ENCODE measurements around the gene SGF29.
"Not testable (repeated sequence)": the region's sequence is repeated elsewhere in the genome, so short reads cannot be mapped to it uniquely, and the experiment has no call there.

Gene SGF29

GRCh38 chr16:28553776-28554633 lies at the start of gene SGF29:
Gene SGF29 (plus strand): TSS chr16:28553920. CDS start chr16:28581070, 27,150 bp downstream.
- DNase-seq = peak; percentile 91

DNA sequence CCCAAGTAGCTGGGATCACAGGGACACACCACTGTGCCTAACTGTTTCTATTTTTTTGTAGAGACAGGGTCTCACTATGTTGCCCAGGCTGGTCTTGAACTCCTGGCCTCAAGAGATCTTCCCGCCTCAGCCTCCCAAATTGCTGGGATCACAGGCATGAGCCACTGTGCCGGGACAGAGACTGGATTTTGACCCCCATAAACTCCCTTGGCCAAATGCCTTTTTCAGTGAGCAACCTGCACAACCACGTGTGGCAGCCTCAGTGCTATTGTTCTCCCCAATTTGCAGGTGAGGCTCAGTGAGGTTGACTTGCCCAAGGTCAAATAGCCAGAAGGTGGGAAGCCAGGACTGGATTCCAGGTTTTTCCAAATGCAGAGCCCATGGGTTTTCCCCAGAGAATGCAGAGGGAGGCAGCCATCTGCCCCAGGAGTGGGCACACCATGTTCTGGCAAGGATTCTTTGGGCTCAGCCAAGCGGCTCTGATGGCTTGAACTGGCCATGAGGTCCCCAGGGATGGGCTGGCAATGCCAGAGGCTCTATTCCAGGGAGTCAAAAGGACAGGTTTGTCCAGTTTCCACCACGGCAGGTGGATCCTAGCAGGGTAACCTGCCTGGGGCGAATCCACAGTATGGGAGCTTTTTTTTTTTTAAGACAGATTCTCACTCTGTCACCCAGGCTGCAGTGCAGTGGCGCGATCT lies 48.9 kb upstream of the SGF29 start:
- DNase-seq = no peak

DNA sequence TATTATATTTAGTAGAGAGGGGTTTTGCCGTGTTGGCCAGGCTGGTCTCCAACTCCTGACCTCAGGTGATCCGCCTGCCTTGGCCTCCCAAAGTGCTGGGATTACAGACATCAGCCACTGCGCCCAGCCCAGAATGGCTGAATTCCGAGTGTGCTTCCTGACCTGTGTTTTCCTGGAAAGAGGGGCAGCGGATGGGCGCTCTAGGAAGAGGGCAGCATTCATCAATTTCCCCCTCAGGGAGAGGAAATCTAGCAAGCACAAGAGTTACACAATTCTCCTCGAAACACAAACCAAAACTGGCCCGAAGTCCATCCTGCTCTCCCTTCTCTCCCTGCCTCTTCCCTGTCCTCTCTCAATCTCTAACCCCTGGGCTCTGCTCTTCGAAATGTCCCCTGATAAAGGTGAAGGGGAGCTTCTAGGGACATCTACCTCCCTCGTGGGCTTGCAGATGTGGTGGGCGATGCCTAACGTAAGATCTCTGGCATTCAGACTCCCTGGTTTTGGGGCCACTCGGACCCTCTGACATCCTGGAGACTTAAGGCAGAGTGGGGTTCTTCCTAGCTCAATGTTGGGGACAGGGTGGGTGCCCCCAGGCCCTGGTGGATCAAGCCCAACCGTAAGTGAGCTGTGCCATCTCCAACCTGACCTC lies 48.1 kb upstream of the SGF29 start:
- DNase-seq = no peak

DNA sequence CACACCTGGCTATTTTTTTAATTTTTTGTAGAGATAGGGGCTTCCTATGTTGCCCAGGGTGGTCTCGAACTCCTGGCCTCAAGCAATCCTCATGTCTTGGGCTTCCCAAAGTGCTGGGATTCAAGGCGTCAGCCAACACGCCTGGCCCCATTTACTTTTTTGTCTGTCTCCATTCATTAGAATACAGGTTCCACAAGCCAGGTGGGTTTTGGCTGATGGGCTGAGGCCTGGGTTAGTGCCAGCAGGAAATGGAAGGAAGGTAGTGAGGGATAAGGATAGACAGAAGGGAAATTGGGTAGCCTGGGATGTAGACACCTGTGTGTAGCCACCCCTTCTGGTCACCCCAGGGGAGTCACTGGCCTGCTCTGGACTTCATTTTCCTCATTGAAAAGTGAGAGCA lies 42.7 kb upstream of the SGF29 start:
- no peak for DNase-seq

DNA sequence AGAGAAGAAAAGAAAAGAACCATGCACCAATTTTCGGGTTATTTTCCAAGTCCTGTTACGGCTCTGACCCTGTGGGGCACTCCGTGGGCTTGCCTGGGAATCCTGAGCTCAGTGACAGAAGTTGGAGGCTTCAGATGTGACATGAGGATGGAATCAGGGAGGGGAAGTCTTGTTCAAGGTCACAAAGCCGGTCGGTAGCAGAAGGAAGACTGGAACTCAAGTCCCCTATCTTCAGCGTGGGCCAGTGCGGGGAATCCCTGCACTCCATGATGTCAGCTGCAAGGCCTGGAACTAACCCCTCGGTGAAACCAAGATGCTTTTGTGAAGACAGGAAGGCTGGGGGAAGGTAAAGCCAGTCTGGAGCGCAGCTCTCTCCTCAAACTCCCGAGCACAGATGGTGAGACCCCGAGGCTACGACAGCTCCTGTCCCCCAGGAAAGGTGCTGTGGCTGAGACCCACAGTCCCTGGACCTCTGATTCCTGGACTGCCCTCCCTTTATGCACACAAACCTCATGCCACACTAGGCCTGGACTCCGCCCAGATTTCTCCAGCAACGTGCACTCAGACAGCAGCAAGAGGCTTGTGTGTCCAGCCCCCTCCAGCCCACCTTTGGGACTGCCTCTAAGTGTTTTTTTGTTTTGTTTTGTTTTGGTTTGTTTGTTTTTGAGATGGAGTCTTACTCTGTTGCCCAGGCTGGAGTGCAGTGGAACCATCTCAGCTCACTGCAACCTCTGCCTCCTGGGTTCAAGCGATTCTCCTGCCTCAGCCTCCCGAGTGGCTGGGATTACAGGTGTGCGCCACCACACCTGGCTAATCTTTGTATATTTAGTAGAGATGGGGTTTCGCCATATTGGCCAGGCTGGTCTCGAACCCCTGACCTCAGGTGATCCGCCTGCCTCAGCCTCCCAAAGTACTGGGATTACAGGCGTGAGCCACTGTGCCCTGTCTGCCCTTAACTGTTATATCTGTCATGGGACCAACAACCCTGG lies 41.6 kb upstream of the SGF29 start:
- no peak for DNase-seq

- DNase-seq = no peak
Observed at GRCh38 chr16:28513484-28514181, 40.1 kb upstream of the SGF29 start.

GRCh38 chr16:28514246-28514645 lies 39.5 kb upstream of the SGF29 start:
- DNase-seq = no peak

DNA sequence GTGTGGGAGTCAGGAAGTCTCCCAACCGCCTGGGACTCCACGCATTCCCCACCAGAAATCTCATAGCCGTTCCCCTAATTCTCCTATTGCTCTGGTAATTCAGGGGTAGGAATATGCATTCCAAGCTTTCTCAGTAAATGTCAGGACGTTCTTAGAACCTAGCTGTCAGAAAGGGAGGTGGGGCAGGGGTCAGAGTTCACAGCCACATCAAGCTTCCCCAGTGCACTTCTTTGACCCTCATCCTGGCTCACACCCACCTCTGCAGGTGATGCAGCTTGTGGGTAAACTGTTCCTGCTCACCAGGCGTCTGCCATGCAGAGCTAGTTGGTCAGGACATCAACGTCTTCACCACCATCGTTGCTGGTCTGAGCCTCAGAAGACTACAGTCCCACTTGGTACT lies 33.0 kb upstream of the SGF29 start:
- DNase-seq = no peak

DNA sequence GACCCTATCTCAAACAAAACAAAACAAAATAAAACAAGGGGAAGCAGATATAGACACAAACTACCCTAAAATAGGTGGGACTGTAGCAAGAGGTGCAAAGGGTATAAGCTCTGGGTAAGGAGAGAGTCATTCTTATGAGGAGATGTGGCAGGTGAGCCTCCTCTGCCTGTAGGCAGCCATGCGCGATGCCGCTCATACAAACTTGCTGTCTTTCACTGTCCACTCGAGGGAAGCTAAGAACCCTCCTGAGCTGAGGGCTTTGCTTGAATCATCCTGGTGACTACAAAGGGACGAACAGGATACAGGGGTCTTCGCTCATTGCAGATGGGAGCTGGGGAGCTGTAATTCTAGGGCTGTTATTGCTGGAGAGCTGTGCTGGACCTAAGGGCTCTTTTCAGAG lies 32.3 kb upstream of the SGF29 start:
- no peak for DNase-seq

- DNase-seq = no peak
Observed at GRCh38 chr16:28522792-28523191, 30.9 kb upstream of the SGF29 start.

DNA sequence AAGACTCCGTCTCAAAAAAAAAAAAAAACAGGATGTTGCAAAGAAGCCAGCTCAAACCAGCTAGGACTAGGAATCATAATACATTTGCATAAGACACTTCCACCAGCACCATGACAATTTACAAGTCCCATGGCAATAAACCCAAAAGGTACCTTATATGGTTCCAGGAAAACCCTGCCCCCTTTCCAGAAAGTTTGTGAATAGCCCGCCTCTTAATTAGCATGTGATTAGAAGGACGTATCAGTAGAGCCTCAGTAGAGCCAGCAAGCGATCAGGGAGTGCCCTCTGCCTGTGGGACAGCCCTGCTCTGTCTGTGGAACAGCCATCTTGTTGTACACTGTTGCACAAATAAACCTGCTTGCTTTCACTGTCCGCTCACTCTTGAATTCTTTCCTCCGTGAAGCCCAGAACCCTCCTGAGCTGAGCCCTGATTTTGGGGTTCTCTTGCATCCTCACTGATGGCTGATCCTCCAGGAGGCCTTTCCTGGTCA lies 29.0 kb upstream of the SGF29 start:
- DNase-seq = no peak

- DNase-seq = no peak
Observed at GRCh38 chr16:28526201-28527099, 27.3 kb upstream of the SGF29 start.

GRCh38 chr16:28527100-28527785 lies 26.5 kb upstream of the SGF29 start:
- DNase-seq = not testable (repeated sequence)

- no peak for DNase-seq
Observed at GRCh38 chr16:28527985-28528384, 25.7 kb upstream of the SGF29 start.

- no peak for DNase-seq
Observed at GRCh38 chr16:28528463-28528867, 25.3 kb upstream of the SGF29 start.

DNA sequence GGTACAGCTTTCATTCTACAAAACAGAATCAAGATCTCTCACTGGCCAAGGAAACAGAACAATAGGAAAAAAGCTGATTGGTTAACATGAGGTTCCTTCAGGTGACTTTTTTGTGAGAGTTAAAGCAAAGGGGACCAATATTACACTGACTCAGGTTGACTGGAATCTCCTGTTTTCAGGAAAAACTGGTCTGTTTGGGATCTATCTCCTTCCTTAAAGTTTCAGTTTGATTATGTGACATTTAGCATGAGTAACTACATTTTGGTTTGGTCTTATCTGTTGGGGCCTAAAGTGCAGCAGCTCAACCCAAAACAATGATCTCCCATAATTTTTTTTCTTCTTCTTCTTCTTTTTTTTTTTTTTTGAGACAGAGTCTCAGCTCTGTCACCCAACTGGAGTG lies 24.6 kb upstream of the SGF29 start:
- no peak for DNase-seq

- DNase-seq = no peak
Observed at GRCh38 chr16:28531777-28532744, 21.7 kb upstream of the SGF29 start.

DNA sequence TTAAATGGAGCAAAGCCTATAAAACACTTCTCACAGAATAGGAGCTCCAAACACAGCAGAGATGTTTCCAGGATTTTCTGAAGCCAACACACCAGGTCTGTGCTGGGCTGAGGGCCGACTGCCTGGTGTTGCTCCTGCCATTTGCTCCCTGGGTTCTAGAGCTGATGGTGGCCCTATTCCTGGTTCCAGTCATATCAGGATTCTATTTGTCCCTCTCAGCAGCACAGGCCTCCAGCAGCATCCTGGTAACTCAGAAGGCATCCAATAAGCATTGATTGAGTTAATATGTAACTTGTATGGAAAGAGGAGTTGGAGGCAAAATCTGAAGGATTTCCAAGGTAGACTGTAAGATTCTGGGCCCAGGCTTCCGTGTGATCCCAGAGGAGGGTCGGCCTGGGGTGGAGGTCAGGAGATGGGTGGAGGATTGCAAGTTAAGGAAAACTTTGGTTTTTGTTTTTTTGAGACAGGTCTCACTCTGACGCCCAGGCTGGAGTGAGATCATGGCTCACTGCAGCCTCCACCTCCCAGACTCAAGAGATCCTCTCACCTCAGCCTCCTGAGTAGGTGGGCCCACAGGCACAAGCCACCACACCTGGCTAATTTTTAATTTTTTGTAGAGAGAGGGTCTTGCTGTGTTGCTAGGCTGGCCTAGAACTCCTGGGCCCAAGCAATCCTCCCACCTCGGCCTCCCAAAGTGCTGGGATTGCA lies 20.6 kb upstream of the SGF29 start:
- DNase-seq = no peak

Data from activated CD4-positive, alpha-beta T cell treated with anti-CD3 and anti-CD28 coated beads, Interleukin-2, amount 50 U/mL, for 1 hour (primary cell).